ENCODE data around the gene GTF2A1L. TPM values are rescaled to one million over a fixed set of nuclear protein-coding genes. Genes with fewer than 3 reads are reported as not detected.

GTF2A1L gene
- total RNA-seq, 1 donor from 2014 or later: not detected

GRCh38 chr2:48721158-48721557 is 103.5 kb downstream of the GTF2A1L start:
- ATAC-seq (no peak), DNase-seq (ENCODE audit: missing footprints) (no peak)
- intact Hi-C loops (cut with DNase I): no loop called here

DNA sequence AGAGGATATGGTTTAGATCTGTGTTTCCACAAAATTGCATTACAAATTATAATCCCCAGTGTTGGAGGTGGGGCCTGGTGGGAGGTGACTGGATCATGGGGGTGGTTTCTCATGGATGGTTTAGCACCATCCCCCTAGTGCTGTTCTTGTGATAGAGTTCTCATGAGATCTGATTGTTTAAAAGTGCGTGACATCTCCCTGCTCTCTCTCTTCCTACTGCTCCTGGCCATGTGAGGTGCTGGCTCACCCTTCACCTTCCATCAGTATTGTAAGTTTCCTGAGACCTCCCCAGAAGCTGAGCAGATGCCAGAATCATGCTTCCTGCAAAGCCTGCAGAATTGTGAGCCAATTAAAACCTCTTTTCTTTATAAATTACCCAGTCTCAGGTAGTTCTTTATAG is 104.7 kb downstream of the GTF2A1L start:
- intact Hi-C loops (cut with DNase I): no loop called here
- ATAC-seq: no peak
- DNase-seq (ENCODE audit: missing footprints): no peak

- DNase-seq (ENCODE audit: missing footprints) (no peak), ATAC-seq (no peak)
- intact Hi-C loops (cut with DNase I): no loop called here
These were observed 105.5 kb downstream of the GTF2A1L start for GRCh38 chr2:48723129-48723528.

GRCh38 chr2:48724278-48724677 is 106.6 kb downstream of the GTF2A1L start:
- intact Hi-C loops (cut with DNase I): no loop called here
- ATAC-seq (peak; percentile 46), DNase-seq (ENCODE audit: missing footprints) (no peak)

DNA sequence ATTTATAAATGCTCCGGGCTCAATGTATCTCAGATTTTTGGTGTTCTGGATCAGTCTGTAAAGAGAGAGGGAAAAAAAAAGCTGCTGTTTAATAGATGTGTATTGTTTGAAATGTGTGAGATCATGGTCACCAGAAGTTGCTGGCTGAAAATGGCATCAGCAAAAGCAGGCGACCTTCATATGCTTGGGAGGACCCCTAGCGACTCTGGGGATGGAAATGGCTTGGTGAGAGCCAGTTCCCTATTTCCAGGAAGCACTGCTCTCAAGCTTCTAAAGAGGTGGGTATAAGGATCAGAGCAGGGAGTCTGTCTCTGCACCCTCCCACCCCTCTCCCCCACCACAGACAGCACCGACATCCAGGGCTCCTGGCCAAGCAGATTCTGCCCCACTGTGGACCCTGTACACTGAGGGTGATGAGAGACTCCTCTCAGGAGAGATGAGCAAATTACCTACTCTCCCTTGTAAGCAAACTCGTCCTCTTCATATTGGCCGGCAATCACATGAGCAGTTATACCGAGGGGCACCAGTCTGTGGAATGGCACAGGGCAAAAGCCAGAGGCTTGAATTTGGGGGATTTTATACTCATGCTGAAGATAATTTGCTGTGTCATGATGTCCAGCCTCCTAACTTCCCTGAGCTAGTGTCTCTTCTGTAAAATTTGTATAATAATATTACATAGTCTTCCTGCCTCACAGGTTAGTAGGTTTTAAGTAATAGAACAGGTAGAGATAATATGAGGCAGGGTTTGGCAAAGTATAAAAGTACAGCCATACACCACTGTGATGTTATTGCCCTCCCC is 108.2 kb downstream of the GTF2A1L start:
- no peak for ATAC-seq
- DNase-seq (ENCODE audit: missing footprints): no peak
- intact Hi-C loops (cut with DNase I): no loop called here

DNA sequence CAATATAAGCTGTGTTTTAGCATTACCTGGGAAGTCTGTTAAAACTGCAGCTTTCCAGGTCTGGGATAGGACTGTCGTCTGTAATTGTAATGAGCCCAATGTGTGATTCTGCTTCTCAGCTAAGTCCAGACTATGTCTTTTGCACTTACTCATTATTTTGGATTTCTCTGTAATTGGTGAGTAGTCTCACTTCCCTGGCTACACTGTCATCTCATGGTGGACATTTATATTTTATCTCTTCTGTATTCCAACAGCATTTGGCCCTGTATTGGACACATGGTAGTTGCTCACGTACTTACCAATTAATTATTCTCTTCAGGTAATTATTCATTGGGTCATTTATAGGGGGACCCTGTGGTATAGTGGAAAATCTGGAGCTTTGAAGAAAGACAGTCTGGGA is 109.9 kb downstream of the GTF2A1L start:
- intact Hi-C loops (cut with DNase I): no loop called here
- ATAC-seq (no peak), DNase-seq (ENCODE audit: missing footprints) (no peak)

GRCh38 chr2:48728295-48728694 is 110.6 kb downstream of the GTF2A1L start:
- DNase-seq (ENCODE audit: missing footprints): no peak
- intact Hi-C loops (cut with DNase I): no loop called here
- peak; percentile 69 for ATAC-seq

DNA sequence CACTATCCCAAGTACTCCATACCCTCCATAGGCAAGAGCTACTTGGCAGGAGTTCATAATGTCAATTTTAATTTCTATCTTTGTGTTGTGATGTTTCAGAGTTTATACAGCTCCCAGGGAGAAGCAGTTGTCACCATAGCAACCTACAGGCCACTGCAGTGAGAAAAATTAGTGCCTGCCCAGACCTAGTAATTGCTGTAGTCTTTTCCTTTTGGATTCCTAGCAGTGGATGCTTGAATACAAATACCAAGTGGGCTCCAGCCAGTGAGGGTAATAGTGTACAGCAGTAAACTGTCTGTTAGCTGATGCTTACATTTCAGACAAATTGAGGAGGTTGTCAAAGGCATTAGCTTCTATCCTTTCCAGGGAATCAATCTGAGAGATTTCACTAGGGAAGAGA is 111.2 kb downstream of the GTF2A1L start:
- intact Hi-C loops (cut with DNase I): no loop called here
- DNase-seq (ENCODE audit: missing footprints) (no peak), ATAC-seq (no peak)

Other genes starting within 250 kb of the GTF2A1L start
- 9.5 TPM for gene PPP1R21, start 177.1 kb upstream of the GTF2A1L start, total RNA-seq
- gene STON1, start 87.7 kb upstream of the GTF2A1L start, total RNA-seq: 8.0 TPM
- 0.11 TPM for gene LHCGR, start 137.9 kb downstream of the GTF2A1L start, total RNA-seq

Measured in Right ventricle myocardium inferior (tissue), 1 donor.